DMS53 treated with DMSO at 0.1 percent for 48 hours (cell line): Measurements from ENCODE around the gene DECR2.
"Not testable (repeated sequence)": the region's sequence is repeated elsewhere in the genome, so short reads cannot be mapped to it uniquely, and the experiment has no call there.

Experiments
- DNase-seq: peaks from one replicate; lab custom pipeline; 2025; ENCODE audit not compliant: unreplicated experiment; lab: John Stamatoyannopoulos, UW

The DECR2 gene

DNA sequence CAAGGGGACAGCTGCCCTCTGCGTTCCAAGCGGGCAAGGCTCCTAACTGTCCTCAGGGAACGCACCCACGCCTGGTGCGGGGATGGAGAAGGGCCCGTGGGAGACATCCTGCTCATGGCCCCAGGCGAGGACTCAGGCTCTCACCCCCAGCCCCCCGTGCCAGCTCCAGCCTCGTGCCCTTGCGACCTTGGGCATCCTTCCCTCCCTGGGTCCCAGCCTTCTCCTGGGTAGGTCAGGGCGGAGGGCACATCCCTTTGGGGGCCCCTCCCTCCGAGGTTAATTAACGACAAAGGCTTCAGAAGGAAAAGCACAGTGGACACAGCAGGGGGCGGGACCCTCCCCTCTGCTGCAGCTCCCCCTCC is 22.9 kb upstream of the DECR2 start:
- no peak for DNase-seq

DNA sequence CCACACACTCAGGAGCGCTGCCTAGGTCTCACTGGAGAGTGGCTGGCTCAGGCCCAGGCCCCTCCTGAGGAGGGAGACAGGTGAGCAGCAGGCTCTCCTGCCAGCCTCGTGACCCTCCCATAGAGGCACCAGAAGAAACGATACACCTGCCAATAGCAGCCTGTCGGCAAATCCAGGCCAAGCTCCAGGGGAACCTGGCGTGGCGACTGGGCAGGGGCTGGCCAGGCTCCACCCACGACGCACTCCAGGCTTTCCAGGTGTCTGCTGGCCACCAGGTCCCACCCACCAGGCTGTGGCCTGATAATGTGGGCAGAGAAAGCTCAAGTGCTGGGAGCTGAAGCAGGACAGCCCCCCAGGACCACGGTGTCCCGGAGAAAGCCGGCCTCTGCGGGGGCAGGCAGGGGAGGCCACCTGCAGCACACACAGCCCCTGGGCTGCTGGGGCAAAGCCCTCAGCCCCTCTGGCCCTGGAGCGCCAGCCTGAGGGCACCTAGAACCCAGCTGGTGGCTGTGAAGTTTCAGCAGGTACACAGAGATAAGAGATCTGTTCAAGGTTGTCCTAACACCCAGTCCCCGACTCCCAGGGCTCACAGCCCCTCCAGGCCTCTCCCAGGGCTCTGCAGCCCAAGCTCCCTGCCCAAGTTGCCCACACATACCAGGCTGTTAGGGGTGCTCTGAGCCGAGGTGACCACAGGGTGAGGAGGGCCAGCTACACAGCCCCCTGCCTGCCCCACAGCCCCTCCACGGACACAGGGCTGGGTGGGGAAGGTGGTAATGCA is 22.3 kb upstream of the DECR2 start:
- DNase-seq, result peak; percentile 87

GRCh38 chr16:379961-380761 is 21.5 kb upstream of the DECR2 start:
- DNase-seq, result no peak

- no peak for DNase-seq
These were observed 21.0 kb upstream of the DECR2 start for GRCh38 chr16:380762-381011.

DNA sequence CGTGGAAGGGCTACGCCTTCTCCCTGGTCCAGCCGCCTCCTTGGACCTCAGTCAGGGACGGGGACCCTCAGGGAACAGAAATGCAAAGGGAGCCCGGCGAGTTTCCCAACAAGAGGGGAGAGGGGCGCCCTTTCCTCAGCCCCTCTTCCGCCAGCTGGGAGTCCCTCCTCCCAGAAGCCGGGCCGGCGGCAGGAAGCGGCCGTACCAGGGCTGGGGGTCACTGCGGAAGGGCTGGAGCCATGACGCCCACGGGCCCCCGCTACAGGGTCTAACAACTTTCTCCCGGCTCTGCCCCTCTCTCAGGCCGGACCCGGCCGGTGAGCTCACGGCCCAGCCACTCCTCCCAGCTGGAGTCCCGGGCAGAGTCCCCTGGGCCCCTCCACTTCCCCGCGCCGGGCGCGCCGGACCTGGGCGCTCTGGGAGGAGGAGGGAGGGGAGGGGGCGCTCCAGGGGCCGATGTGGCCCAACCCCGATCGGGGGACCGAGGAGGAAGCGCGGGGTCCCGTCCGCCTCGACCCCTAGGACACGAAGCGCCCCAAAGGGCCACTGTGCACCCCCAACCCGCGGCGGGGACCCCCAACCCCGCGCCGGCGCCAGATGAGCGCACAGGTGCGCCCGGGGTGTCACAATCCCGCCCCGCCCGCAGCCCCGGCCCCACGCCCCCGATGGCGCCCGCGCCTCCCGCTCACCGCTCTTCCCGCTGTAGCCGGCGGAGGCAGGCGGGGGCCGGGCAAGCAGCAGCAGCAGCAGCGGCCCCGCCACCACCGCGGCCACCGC is 20.5 kb upstream of the DECR2 start:
- peak; percentile 42 for DNase-seq

DNA sequence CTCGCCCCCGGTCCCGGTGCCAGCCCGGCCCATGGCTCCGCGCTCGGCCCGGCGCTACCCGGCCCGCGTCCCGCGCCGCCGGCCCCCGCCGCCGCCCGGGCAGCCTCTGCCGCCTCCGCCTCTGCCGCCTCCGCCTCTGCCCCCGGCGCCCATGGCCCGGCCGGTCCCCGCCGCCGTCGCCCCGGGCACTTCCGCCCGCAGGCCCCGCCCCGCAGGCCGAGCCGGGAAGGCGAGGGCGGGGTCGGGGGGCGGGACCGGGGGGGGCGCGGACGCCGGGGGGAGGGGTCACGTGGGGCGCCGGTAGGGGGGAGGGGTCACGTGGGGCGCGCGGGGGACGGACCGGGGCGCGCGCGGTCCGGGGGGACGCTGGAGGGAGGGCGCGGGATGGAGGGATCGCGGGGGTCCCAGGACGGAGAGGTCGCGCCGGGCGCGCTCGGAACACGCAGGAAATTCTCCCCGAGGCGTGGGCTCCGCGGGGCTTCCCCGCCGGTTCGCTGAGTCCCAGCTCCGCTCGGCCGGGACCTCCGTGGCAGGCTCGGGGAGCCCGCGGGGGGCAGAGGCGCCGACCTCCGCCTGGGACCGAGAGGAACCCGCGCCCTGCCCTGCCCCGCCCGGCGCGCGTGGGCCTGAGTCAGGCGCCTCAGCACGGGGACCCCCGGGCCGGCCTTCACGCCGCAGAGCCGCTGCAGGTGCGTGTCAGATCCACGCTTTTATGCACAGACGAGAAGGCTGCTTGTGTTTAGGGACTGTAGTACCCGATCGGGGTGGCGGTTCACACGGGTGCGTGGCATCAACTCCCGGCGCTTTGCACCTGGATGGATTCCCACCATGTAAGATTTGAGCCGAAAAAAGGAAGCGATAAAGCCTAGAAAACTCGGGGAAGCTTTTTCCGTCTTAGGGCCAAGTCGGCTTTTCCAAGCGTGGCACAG is 19.6 kb upstream of the DECR2 start, which contains the start of gene PGAP6:
TSS of gene PGAP6 (minus strand) at position 190 of the 929 bp plus-strand sequence. CDS start at position 33, 157 bp downstream.
- DNase-seq, result peak; percentile 42

DNA sequence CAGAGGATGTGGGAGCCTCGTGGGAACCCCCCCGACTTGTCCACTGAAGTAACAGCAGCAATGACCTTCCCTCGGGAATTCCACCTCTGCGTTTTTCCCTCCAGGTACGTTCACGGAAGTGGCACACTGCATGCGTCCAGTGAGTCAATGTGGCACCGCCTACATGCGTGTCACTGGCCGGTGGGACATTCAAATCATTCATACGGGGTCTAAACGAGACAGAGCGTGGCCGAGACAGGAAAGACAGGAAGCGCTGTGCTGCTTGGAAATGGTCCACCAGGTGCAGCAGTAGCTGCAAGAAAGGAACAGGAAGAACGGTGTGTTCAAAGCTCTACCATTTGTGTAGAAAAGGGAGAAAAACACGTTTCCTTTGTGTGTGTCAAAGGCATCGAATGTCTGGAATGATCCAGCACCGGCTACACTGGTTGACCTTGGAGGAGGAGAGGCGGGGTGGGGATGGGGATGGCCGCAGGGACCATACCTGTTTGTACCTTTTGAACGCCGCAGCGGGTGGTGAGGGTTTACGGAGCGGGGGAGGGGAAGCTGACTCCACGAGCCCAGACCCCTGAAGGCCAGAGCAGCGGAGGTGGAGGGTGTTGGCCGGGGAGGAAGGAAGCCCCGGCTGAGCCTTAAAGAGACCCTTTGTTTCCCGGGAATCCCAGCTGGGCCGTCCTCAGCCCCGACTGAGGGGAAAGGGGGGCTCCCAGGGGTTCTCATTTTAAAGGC is 18.2 kb upstream of the DECR2 start:
- peak; percentile 87 for DNase-seq

GRCh38 chr16:386641-387156 is 15.0 kb upstream of the DECR2 start:
- no peak for DNase-seq

GRCh38 chr16:387761-388666 is 13.7 kb upstream of the DECR2 start:
- not testable (repeated sequence) for DNase-seq

GRCh38 chr16:389352-389751 is 12.3 kb upstream of the DECR2 start:
- DNase-seq, result no peak

- peak; percentile 37 for DNase-seq
These were observed 9.8 kb upstream of the DECR2 start for GRCh38 chr16:391885-392335.

DNA sequence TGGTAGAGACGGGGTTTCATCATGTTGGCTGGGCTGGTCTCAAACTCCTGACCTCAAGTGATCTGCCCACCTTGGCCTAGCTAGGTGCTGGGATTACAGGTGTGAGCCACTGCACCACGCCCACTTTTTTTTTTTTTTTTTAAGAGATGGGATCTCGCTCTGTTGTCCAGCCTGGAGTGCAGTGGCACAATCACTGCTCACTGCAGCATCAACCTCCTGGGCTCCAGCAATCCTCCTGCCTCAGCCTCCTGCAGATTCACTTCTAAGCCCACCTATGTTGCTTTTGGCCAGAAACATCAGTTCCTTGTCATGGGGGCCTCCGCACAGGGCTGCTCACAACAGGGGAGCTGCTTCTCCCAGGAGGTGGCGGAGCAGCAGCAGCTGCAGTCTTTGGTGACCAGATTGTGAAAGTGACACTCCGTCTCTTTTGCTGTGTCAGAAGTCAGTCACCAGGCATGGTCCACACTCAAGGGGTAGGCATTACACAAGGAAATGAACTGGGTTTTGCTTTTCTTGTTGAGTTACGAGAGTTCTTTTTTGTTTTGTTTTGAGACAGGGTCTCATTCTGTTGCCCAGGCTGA is 9.1 kb upstream of the DECR2 start:
- no peak for DNase-seq

DNA sequence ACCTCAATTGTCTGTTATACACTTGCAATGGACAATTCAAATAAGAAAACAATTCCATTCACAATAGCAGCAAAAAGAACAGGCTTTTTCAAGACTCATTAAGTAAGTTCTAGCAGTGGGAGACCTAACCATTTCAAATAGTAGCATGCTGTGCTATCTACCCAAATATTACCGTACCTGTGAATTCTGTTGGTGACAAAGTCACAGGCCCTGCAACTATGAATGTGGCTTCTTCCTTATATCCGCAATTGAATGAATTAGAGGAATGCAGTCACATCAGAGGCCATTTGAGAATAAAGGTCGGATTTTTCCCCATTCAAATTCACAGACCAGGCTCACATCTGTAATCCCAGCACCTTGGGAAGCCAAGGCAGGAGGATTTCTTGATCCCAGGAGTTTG is 5.5 kb upstream of the DECR2 start:
- DNase-seq, result peak; percentile 45

DNA sequence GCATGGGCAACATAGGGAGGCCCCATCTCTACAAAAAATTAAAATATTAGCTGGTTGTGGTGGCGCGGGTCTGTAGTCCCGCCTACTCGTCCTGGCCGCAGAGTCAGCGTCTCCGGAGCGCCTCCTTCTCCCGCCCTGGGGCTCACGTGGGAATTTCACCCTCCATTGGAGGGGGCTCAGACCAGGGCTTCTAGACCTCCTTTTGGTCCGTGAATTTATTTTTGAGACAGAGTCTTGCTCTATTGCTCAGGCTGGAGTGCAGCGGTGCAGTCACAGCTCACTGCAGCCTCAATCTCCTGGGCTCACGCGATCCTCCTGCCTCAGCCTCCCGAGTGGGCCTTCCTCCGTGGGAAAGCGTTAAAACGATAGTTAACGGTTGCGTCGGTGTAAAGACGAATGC is 5.1 kb upstream of the DECR2 start:
- DNase-seq, result peak; percentile 28

DNA sequence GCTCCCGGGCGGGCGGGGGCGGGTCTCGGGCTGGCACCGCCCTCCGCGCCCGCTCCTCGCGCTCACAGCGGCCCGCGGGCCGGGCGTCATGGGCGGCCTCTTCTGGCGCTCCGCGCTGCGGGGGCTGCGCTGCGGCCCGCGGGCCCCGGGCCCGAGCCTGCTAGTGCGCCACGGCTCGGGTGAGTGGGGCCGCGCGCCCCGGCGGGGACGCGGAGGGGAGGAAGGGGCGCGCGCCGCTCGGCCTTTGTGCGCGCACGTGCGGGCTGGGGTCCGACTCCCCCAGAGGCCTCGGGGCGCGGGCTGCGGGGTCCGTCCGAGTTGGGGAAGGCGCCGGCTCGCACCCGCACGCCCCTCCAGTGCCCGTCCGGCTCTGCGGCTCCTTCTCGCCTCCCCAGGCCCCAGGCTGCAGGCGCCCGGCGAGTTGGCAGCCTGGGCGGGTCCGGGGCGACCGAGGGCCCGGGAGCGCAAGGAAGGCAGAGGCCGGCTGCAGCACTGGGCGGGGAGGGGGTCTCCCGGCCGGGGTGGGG is 4.5 kb upstream of the DECR2 start, which contains the start of gene NME4:
TSS of gene NME4 (plus strand) at position 65 of the 527 bp plus-strand sequence. CDS start at position 89, 24 bp downstream.
- no peak for DNase-seq

GRCh38 chr16:397736-398332 is 3.9 kb upstream of the DECR2 start:
- peak; percentile 9 for DNase-seq

DNA sequence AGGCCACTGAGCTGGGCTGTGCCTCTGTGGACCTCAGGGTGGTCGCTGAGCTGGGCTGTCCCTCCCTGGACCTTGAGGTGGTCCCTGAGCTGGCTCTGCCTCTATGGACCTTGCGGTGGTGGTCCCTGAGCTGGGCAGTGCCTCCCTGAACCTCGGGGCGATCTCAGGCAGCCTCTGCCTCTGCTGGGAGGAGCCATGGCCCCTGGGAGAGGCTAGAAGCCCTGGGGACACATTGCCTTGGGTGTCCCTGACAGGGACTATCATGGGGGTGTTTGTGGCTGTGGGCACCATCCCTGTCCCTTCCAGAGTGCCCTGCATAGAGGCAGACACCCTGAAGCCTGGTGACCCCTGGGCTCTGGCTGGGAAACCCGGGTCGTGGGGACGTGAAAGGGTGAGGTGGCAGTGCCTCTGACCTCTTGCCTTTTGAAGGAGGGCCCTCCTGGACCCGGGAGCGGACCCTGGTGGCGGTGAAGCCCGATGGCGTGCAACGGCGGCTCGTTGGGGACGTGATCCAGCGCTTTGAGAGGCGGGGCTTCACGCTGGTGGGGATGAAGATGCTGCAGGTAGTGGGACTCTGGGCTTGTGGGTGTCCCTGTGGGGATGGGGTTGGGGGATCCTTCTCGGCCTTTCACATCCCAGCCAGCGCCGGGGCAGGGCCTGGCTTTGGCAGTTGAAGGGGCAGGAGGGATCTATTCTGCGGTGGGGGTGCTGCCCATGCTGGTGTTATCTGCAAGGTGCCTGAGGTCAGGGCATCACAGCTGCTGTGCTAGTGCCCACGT is 2.9 kb upstream of the DECR2 start:
- DNase-seq, result no peak
